Measurements from ENCODE around the gene CCDC57. TPM values are rescaled to one million over a fixed set of nuclear protein-coding genes. Genes with fewer than 3 reads are reported as not detected.

CCDC57 gene
- total RNA-seq, 1 experiment from 2014 or later: 140 TPM

GRCh38 chr17:82258555-82258954, 45.9 kb upstream of the CCDC57 start:
- BruUV-seq (replicated peaks): no TSS peak
- H3K9me3 ChIP-seq (ENCODE audit: insufficient read depth, low read depth): no peaks in the 10 kb centered on the region
- no peak overlapping the region for H2AFZ ChIP-seq
- H3F3A ChIP-seq (ENCODE audit: insufficient read depth, low read depth): peaks cover 31% of the 10 kb centered on the region; the same call in 1 of the 2 replicates
- H3K27ac ChIP-seq: no peak overlapping the region
- DNase-seq: no peak
- no peaks in the 10 kb centered on the region for H3K9me2 ChIP-seq (ENCODE audit: insufficient read depth)
- ChIA-PET CTCF (no interaction called here), POLR2A (ENCODE audit: unreplicated experiment) (no interaction called here)
- H3K4me2 ChIP-seq: no peak overlapping the region
- H4K20me1 ChIP-seq (ENCODE audit: insufficient read depth): peaks cover 65% of the 10 kb centered on the region
- intact Hi-C loops (cut with micrococcal nuclease; ENCODE audit: unreplicated experiment): no loop called here
- H3K79me2 ChIP-seq (ENCODE audit: low read depth): peaks cover 77% of the 10 kb centered on the region
- TF ChIP-seq CTCF (conservative IDR thresholded peaks at IDR 0.05) (no peak), EZH2 (IDR thresholded peaks at IDR 0.05; ENCODE audit: low read depth) (no peak)
- peaks cover 18% of the 10 kb centered on the region; the same call in 1 of the 2 replicates for H3K36me3 ChIP-seq (ENCODE audit: low read depth)
- H3K4me3 ChIP-seq: no peak overlapping the region
- H3K4me1 ChIP-seq (replicated peaks; ENCODE audit: insufficient read depth): no peaks in the 10 kb centered on the region
- H3K27me3 ChIP-seq (ENCODE audit: insufficient read depth, low read depth): no peaks in the 10 kb centered on the region

- Histone ChIP-seq H3K27me3 (ENCODE audit: insufficient read depth, low read depth) (no peaks in the 10 kb centered on the region), H3K27ac (no peak overlapping the region), H2AFZ (no peak overlapping the region), H3K9me3 (ENCODE audit: insufficient read depth, low read depth) (no peaks in the 10 kb centered on the region), H4K20me1 (ENCODE audit: insufficient read depth) (peaks cover 64% of the 10 kb centered on the region), H3K4me2 (no peak overlapping the region), H3F3A (ENCODE audit: insufficient read depth, low read depth) (peaks cover 31% of the 10 kb centered on the region; the same call in 1 of the 2 replicates), H3K79me2 (ENCODE audit: low read depth) (peaks cover 72% of the 10 kb centered on the region), H3K36me3 (ENCODE audit: low read depth) (peaks cover 17% of the 10 kb centered on the region), H3K9me2 (ENCODE audit: insufficient read depth) (no peaks in the 10 kb centered on the region), H3K4me1 (replicated peaks; ENCODE audit: insufficient read depth) (no peaks in the 10 kb centered on the region), H3K4me3 (no peak overlapping the region)
- no peak for DNase-seq
- BruUV-seq (replicated peaks): no TSS peak
- POLR2A ChIA-PET (ENCODE audit: unreplicated experiment): no interaction called here
- CTCF ChIA-PET: no interaction called here
- no peak for TF ChIP-seq EZH2 (IDR thresholded peaks at IDR 0.05; ENCODE audit: low read depth)
- TF ChIP-seq CTCF (conservative IDR thresholded peaks at IDR 0.05): no peak
- intact Hi-C loops (cut with micrococcal nuclease; ENCODE audit: unreplicated experiment): no loop called here
Measured at GRCh38 chr17:82257473-82257872, 44.8 kb upstream of the CCDC57 start.

DNA sequence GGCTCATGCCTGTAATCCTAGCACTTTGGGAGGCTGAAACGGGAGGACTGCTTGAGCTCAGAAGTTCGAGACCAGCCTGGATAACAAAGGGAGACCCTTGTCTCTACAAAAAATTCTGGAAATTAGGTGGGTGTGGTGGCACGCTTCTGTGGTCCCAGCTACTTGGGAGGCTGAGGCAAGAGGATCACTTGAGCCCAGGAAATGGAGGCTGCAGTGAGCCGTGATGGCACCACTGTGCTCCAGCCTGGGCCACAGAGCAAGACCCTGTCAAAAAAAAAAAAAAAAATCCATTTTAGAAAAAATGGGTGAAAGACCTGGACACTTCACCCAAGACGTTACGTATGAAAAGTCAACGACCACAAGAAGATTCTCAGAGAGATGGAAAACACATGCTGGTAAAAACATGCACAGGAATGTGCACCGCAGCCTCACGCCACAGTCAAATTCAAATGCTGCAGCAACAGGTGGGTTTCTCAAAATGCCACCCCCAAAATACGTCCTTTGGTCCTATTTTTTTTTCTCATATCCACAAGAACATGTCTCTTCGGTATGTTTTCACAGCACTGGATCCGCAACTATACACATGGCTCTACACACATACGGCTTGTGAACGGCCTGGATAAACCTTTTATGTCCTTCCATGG, 43.7 kb upstream of the CCDC57 start:
- ChIA-PET CTCF (no interaction called here), POLR2A (ENCODE audit: unreplicated experiment) (interaction anchor here (0.6 kb wide), 1 partner anchor 47 kb away, joined by 3 read pairs; no protein-coding TSS in a partner anchor)
- Histone ChIP-seq H3K79me2 (ENCODE audit: low read depth) (peaks cover 68% of the 10 kb centered on the region), H3K9me2 (ENCODE audit: insufficient read depth) (no peaks in the 10 kb centered on the region), H4K20me1 (ENCODE audit: insufficient read depth) (peaks cover 66% of the 10 kb centered on the region), H3K27ac (no peak overlapping the region), H3F3A (ENCODE audit: insufficient read depth, low read depth) (peaks cover 28% of the 10 kb centered on the region; the same call in 1 of the 2 replicates), H3K9me3 (ENCODE audit: insufficient read depth, low read depth) (no peaks in the 10 kb centered on the region), H3K4me3 (no peak overlapping the region), H3K4me1 (replicated peaks; ENCODE audit: insufficient read depth) (no peaks in the 10 kb centered on the region), H2AFZ (no peak overlapping the region), H3K27me3 (ENCODE audit: insufficient read depth, low read depth) (no peaks in the 10 kb centered on the region), H3K36me3 (ENCODE audit: low read depth) (peaks cover 11% of the 10 kb centered on the region), H3K4me2 (no peak overlapping the region)
- no peak for DNase-seq
- intact Hi-C loops (cut with micrococcal nuclease; ENCODE audit: unreplicated experiment): no loop called here
- no peak for TF ChIP-seq EZH2 (IDR thresholded peaks at IDR 0.05; ENCODE audit: low read depth)
- no peak for TF ChIP-seq CTCF (conservative IDR thresholded peaks at IDR 0.05)
- no TSS peak for BruUV-seq (replicated peaks)

Measured in PC-9 (cell line).